Immature natural killer cell (primary cell): ENCODE results near the gene ERBB3. TPM values are rescaled to one million over a fixed set of nuclear protein-coding genes. Genes with fewer than 3 reads are reported as not detected.
"Not testable (repeated sequence)": the region's sequence is repeated elsewhere in the genome, so short reads cannot be mapped to it uniquely, and the experiment has no call there.

Source experiments
- DNase-seq, 3 donors: peaks; one replicate each; pipeline ENCODE4 v3.0.0; 2022; ENCODE audit warnings: mixed read lengths in 1 of 3
- H3K27ac Mint-ChIP-seq, 6 donors: one replicate each; pipeline ENCODE4 v1.8.0; 2020; ENCODE audit warnings: mixed read lengths in 6 of 6, mild to moderate bottlenecking in 5 of 6, inconsistent platforms in 4 of 6, moderate library complexity in 3 of 6
- H3K27me3 Mint-ChIP-seq, 3 donors: one replicate each; pipeline ENCODE4 v1.8.0; 2020 to 2021; ENCODE audit warnings: low read depth in 3 of 3, mild to moderate bottlenecking in 3 of 3, mixed read lengths in 3 of 3, moderate library complexity in 3 of 3, inconsistent platforms in 1 of 3
- H3K36me3 Mint-ChIP-seq, 3 donors: one replicate each; pipeline ENCODE4 v1.8.0; 2020; ENCODE audit warnings: mixed read lengths in 3 of 3, inconsistent platforms in 2 of 3, mild to moderate bottlenecking in 2 of 3
- H3K4me1 Mint-ChIP-seq, 2 donors: one replicate each; pipeline ENCODE4 v1.8.0; 2020; ENCODE audit warnings: inconsistent platforms in 2 of 2, mild to moderate bottlenecking in 2 of 2, mixed read lengths in 2 of 2, moderate library complexity in 1 of 2
- H3K4me3 Mint-ChIP-seq, 5 donors: one replicate each; pipeline ENCODE4 v1.8.0; 2020; ENCODE audit warnings: mild to moderate bottlenecking in 5 of 5, mixed read lengths in 5 of 5, inconsistent platforms in 3 of 5, moderate library complexity in 3 of 5
- H3K9me3 Mint-ChIP-seq, 6 donors: one replicate each; pipeline ENCODE4 v1.8.0; 2020; ENCODE audit warnings: mild to moderate bottlenecking in 6 of 6, mixed read lengths in 6 of 6, inconsistent platforms in 4 of 6, moderate library complexity in 3 of 6
- polyA plus RNA-seq, 3 donors: library from polyadenylated mRNA; unstranded; fragments of 300-500 nt; fragmentation: Illumina TruSeq; gene quantifications; one replicate each; pipeline ENCODE4 v1.2.3, GENCODE V29; 2021

The ERBB3 gene
- polyA plus RNA-seq, 3 donors from 2014 or later, result not detected

- no peak for DNase-seq
- Mint-ChIP-seq H3K9me3 (no peaks in the 10 kb centered on the region), H3K27me3 (peaks cover 0 to 2% (median 2%) of the 10 kb centered on the region in 3 donors), H3K4me3 (no peak overlapping the region), H3K36me3 (no peaks in the 10 kb centered on the region), H3K27ac (no peak overlapping the region), H3K4me1 (peaks cover 2 to 7% of the 10 kb centered on the region in 2 donors)
Measured at GRCh38 chr12:56053407-56053893, 26.5 kb upstream of the ERBB3 start.

- H3K4me3 Mint-ChIP-seq, H3K27ac Mint-ChIP-seq: not testable (repeated sequence)
Measured at GRCh38 chr12:56059964-56060363, 20.0 kb upstream of the ERBB3 start.

DNA sequence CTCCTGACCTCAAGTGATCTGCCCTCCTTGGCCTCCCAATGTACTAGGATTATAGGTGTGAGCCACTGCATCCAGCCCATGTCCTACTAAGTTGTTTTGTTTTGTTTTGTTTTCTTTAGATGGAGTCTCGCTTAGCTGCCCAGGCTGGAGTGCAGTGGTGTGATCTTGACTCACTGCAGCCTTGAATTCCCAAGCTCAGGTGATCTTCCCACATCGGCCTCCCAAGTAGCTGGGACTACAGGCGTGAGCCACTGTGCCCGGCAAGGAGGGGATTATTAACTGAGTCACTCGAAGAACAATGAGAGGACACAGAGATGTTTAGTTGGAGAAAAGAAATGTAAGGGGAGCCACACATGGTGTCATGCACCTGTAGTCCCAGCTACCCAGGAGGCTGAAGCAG lies 18.0 kb upstream of the ERBB3 start:
- H3K4me3 Mint-ChIP-seq, result no peak overlapping the region

More at GRCh38 chr12:56059964-56060363, 20.0 kb upstream of the ERBB3 start:
- H3K4me1 Mint-ChIP-seq, H3K36me3 Mint-ChIP-seq, H3K9me3 Mint-ChIP-seq, DNase-seq, H3K27me3 Mint-ChIP-seq: not testable (repeated sequence)

GRCh38 chr12:56062996-56063395 lies 17.0 kb upstream of the ERBB3 start:
- H3K9me3 Mint-ChIP-seq, result no peaks in the 10 kb centered on the region
- H3K4me3 Mint-ChIP-seq, result no peak overlapping the region
- DNase-seq, result no peak
- H3K36me3 Mint-ChIP-seq, result no peaks in the 10 kb centered on the region
- H3K27ac Mint-ChIP-seq, result no peak overlapping the region
- no peaks in the 10 kb centered on the region for H3K4me1 Mint-ChIP-seq
- peaks cover 0 to 7% (median 1%) of the 10 kb centered on the region in 3 donors for H3K27me3 Mint-ChIP-seq

More for the DNA sequence above, 18.0 kb upstream of the ERBB3 start:
- H3K27ac Mint-ChIP-seq, result no peak overlapping the region
- H3K27me3 Mint-ChIP-seq, result peaks cover 0 to 7% (median 1%) of the 10 kb centered on the region in 3 donors
- no peaks in the 10 kb centered on the region for H3K36me3 Mint-ChIP-seq
- no peaks in the 10 kb centered on the region for H3K9me3 Mint-ChIP-seq
- no peak for DNase-seq
- H3K4me1 Mint-ChIP-seq, result no peaks in the 10 kb centered on the region

DNA sequence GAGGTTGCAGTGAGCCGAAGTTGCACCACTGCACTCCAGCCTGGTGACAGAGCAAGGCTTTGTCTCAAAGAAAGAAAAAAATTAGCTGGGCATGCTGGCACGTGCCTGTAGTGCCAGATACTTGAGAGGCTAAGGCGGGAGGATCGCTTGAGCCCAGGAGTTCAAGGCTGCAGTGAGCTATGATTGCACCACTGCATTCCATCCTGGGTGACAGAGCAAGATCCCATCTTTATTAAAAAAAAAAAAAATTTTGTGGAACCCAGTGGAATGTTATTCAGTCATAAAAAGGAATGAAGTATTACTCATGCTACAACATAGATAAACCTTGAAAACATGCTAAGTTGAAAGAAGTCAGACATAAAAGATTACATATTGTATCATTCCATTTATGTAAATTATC lies 8.3 kb upstream of the ERBB3 start:
- no peaks in the 10 kb centered on the region for H3K4me1 Mint-ChIP-seq
- H3K27me3 Mint-ChIP-seq, result peaks cover 0 to 2% (median 0%) of the 10 kb centered on the region in 3 donors
- no peak overlapping the region for H3K4me3 Mint-ChIP-seq
- no peaks in the 10 kb centered on the region for H3K36me3 Mint-ChIP-seq
- no peak overlapping the region for H3K27ac Mint-ChIP-seq
- DNase-seq, result no peak
- H3K9me3 Mint-ChIP-seq, result no peaks in the 10 kb centered on the region

GRCh38 chr12:56074396-56074795 lies 5.6 kb upstream of the ERBB3 start:
- no peak overlapping the region for H3K27ac Mint-ChIP-seq
- no peaks in the 10 kb centered on the region for H3K36me3 Mint-ChIP-seq
- H3K4me1 Mint-ChIP-seq, result peaks cover 3 to 8% of the 10 kb centered on the region in 2 donors
- no peak overlapping the region for H3K4me3 Mint-ChIP-seq
- peaks cover 0 to 2% (median 0%) of the 10 kb centered on the region in 3 donors for H3K27me3 Mint-ChIP-seq
- no peaks in the 10 kb centered on the region for H3K9me3 Mint-ChIP-seq
- DNase-seq, result no peak

DNA sequence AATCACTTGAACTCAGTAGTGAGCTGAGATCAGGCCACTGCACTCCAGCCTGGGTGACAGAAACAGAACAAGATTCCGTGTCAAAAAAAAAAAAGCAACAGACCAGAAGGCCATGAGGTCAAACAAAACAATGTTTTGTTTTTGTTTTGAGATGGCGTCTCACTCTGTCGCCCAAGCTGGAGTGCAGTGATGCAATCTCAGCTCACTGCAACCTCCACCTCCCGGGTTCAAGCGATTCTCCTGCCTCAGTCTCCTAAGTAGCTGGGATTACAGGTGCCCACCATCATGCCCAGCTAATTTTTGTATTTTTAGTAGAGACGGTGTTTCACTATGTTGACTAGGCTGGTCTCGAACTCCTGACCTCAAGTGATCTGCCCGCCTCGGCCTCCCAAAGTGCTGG lies 2.0 kb upstream of the ERBB3 start:
- not testable (repeated sequence) for H3K36me3 Mint-ChIP-seq, H3K9me3 Mint-ChIP-seq, H3K27me3 Mint-ChIP-seq, DNase-seq, H3K27ac Mint-ChIP-seq
- Mint-ChIP-seq H3K4me3 (peak overlapping the region in 3 of 5 donors; percentile 83 to 90 (median 87)), H3K4me1 (peaks cover 14% of the 10 kb centered on the region in 2 donors)

GRCh38 chr12:56078427-56078826 lies 1.5 kb upstream of the ERBB3 start:
- no peak for DNase-seq
- H3K9me3 Mint-ChIP-seq, result no peaks in the 10 kb centered on the region
- no peak overlapping the region for H3K27ac Mint-ChIP-seq
- peak overlapping the region; percentile 81 to 90 (median 86) for H3K4me3 Mint-ChIP-seq
- H3K27me3 Mint-ChIP-seq, result peaks cover 2 to 8% (median 2%) of the 10 kb centered on the region in 3 donors
- H3K4me1 Mint-ChIP-seq, result peaks cover 14% of the 10 kb centered on the region in 2 donors
- no peaks in the 10 kb centered on the region for H3K36me3 Mint-ChIP-seq

- Mint-ChIP-seq H3K4me1 (peaks cover 14% of the 10 kb centered on the region in 2 donors), H3K36me3 (no peaks in the 10 kb centered on the region), H3K27me3 (peaks cover 2 to 8% (median 4%) of the 10 kb centered on the region in 3 donors), H3K27ac (no peak overlapping the region), H3K4me3 (peak overlapping the region; percentile 81 to 91 (median 87)), H3K9me3 (no peaks in the 10 kb centered on the region)
- DNase-seq, result peak; percentile 26 to 47 (median 43)
Measured at GRCh38 chr12:56078931-56079722, 838 bp upstream of the ERBB3 start.

DNA sequence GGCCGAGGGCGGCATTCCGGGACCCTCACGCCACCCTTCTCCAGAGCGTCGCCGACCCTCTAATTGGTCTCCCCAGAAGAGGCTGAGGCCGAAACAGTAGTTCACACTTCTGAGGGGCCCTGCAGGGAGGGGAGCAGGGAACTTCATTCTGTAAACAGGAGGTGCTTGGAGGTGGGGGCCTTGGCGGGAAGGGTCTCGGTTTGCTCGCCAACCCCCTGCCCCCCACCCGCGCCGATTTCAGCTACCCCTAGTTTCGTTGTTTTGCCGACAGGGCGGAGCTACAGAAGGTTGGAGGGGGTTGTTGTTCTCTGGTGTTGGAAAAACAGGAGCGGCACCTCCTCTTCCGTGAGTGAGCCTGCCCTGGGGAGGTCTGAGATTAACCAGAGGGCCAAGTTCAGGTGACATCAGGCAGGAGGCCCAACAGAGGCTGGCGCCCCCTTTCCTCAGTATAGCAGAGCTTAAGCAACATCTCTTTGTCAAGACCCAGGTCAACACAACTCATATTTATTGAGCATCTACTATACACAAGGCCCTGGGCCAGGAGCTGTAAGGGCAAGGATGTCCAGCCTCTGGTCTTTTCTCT lies 682 bp downstream of the ERBB3 start:
- Mint-ChIP-seq H3K4me3 (peak overlapping the region; percentile 71 to 90 (median 86)), H3K9me3 (no peaks in the 10 kb centered on the region), H3K27ac (no peak overlapping the region), H3K4me1 (peaks cover 14% of the 10 kb centered on the region in 2 donors), H3K27me3 (peaks cover 2 to 8% (median 4%) of the 10 kb centered on the region in 3 donors), H3K36me3 (no peaks in the 10 kb centered on the region)
- DNase-seq, result no peak

GRCh38 chr12:56081393-56082347 lies 1.7 kb downstream of the ERBB3 start:
- no peak for DNase-seq
- no peaks in the 10 kb centered on the region for H3K36me3 Mint-ChIP-seq
- H3K9me3 Mint-ChIP-seq, result no peaks in the 10 kb centered on the region
- peaks cover 14% of the 10 kb centered on the region in 2 donors for H3K4me1 Mint-ChIP-seq
- peak overlapping the region in 1 of 6 donors; percentile 55 for H3K27ac Mint-ChIP-seq
- H3K27me3 Mint-ChIP-seq, result peaks cover 2 to 8% (median 4%) of the 10 kb centered on the region in 3 donors
- peak overlapping the region in 2 of 5 donors; percentile 65 to 71 for H3K4me3 Mint-ChIP-seq

DNA sequence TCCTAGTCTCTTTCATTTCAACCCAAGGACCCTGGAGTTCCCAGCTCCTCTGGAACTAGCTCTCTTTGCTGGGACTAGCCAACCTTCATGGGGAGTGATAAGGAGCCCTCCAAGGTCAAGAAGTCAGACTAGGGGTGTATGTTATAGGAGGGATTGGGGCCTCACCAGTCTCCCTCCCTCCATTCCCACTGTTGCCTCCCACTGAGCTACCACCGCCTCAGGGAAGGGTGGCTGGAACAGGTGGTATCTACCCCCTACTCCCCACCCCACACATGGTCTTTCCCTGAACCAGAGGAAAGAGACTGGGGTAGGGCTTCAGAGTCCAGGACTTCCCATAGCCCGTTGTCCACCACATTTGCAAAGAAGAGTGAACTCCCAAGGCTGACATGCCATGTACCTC lies 2.4 kb downstream of the ERBB3 start:
- no peak overlapping the region for H3K27ac Mint-ChIP-seq
- peaks cover 2 to 8% (median 6%) of the 10 kb centered on the region in 3 donors for H3K27me3 Mint-ChIP-seq
- H3K36me3 Mint-ChIP-seq, result no peaks in the 10 kb centered on the region
- DNase-seq, result no peak
- H3K4me1 Mint-ChIP-seq, result peaks cover 14% of the 10 kb centered on the region in 2 donors
- H3K9me3 Mint-ChIP-seq, result no peaks in the 10 kb centered on the region
- H3K4me3 Mint-ChIP-seq, result no peak overlapping the region

GRCh38 chr12:56082967-56083366 lies 3.0 kb downstream of the ERBB3 start:
- Mint-ChIP-seq H3K4me3 (no peak overlapping the region), H3K27ac (no peak overlapping the region), H3K9me3 (no peaks in the 10 kb centered on the region), H3K27me3 (peaks cover 2 to 8% (median 6%) of the 10 kb centered on the region in 3 donors), H3K4me1 (peaks cover 14% of the 10 kb centered on the region in 2 donors), H3K36me3 (no peaks in the 10 kb centered on the region)
- DNase-seq, result no peak
